NK-92 treated with Interleukin-12 subunit alpha and Interleukin-12 subunit beta, amount 100 ng/mL, for 24 hours (cell line): Measurements from ENCODE around the gene DNAL4.

ENCODE experiments used
- DNase-seq: peaks from one replicate; lab custom pipeline; 2025; lab: John Stamatoyannopoulos, UW

DNAL4 gene

GRCh38 chr22:38793721-38794466 lies at the start of gene DNAL4:
Gene DNAL4 (minus strand): TSS chr22:38794143. CDS start chr22:38782731, 11,412 bp downstream.
- peak; percentile 78 for DNase-seq

GRCh38 chr22:38843201-38843656 lies 49.3 kb upstream of the DNAL4 start:
- no peak for DNase-seq

- no peak for DNase-seq
These were observed 48.7 kb upstream of the DNAL4 start for GRCh38 chr22:38842512-38843200.

GRCh38 chr22:38841635-38842034 lies 47.7 kb upstream of the DNAL4 start:
- DNase-seq = no peak

GRCh38 chr22:38841211-38841610 lies 47.3 kb upstream of the DNAL4 start:
- no peak for DNase-seq

DNA sequence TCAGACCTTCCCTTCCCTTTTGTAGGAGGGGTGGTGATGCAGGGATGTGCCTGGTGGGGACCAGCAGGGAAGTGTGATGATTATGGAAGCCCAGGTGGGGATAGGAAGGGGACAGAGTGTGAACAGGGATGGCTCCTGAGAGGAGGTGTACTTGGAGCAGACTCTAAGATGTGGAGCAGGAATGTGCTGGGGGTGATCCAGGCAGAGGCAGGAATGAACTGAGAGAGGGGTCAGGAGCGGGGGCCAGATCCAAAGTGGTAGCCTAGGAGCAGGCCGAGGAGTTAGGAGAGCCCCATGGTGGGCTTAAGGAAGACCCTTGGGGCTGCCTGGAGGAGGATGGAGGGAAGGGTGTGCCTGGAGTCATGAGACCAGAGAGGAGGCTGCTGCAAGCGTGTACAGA lies 46.2 kb upstream of the DNAL4 start:
- DNase-seq = no peak

- no peak for DNase-seq
These were observed 45.7 kb upstream of the DNAL4 start for GRCh38 chr22:38839686-38840085.

DNA sequence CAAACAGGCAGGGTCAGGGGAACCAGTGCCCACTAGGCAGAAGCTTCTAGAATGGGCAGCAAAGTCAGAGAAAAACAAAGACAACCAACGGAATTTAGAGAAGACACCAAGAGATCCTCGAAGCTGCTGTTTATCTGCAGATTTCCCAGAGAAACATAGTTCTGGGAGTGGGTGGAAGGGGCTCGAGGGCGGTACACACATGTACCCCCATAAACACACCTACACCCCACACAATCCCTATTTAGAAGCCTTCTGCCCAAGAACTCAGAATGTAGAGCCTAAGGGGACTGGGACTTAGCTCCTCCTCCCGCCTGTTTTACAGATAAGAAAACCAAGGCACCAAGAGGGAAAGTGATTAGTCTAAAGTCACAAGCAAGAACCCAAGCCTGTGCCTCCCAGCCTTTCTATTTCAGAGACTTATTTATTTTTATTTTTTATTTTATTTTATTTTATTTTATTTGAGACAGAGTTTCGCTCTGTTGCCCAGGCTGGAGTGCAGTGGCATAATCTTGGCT lies 43.5 kb upstream of the DNAL4 start:
- DNase-seq = no peak

GRCh38 chr22:38835888-38836301 lies 42.0 kb upstream of the DNAL4 start:
- no peak for DNase-seq

DNA sequence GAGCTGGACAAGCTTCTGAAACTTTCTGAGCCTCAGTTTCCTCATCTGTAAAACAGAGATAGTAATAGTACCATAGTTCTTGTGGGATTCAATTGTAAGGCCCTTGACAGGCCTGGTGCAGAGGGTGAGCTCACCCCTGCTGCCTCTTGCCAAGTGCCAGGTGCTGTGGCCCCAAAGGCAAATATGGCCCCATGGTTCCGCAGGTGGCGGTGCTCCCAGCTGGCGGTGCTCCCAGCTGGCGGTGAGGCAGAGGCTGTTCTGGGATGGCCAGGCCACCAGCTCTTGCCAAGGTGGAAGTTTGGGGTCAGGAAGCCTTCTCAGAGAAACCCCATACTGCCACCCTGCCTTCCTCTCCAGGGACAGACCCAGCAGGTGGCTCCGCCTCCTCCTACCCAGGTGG lies 41.0 kb upstream of the DNAL4 start:
- no peak for DNase-seq

- no peak for DNase-seq
These were observed 40.4 kb upstream of the DNAL4 start for GRCh38 chr22:38834215-38834953.

- DNase-seq = no peak
These were observed 39.1 kb upstream of the DNAL4 start for GRCh38 chr22:38833061-38833460.

GRCh38 chr22:38832005-38832978 lies 38.3 kb upstream of the DNAL4 start:
- no peak for DNase-seq

DNA sequence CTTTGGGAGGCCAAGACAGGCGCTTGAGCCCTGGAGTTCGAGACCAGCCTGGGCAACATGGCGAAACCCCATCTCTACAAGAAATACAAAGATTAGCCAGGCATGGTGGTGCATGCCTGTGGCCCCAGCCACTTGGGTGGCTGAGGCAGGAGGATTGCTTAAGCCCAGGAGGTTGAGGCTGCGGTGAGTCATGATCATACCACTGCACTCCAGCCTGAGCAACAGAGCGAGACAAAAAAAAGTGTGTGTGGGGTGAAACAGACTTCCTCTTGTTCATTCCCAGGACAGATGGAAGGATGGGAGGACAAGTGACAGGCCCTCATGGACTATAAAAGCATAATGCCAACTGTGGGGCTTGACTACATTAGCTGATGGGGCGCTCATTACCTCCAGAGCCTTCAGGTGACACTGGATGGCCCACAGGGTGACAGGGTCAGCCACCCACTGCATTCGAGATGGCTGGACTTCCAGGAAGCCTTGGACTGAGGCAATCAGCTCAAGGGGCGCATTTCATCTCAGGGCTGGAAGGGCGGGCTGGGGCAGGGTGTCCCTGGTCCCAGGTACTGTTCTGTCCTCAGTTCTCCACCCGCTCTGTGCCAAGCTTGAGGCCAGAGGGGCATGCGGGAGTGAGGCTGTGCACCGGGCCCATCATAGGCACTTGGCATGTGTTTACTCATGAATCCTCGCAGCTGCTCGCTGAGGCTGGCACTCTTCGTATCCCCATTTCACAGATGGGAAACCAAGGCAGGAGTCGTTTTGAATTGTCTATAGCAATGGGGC lies 37.4 kb upstream of the DNAL4 start:
- peak; percentile 33 for DNase-seq

- DNase-seq = no peak
These were observed 36.8 kb upstream of the DNAL4 start for GRCh38 chr22:38830845-38831108.

- no peak for DNase-seq
These were observed 36.3 kb upstream of the DNAL4 start for GRCh38 chr22:38830026-38830844.

DNA sequence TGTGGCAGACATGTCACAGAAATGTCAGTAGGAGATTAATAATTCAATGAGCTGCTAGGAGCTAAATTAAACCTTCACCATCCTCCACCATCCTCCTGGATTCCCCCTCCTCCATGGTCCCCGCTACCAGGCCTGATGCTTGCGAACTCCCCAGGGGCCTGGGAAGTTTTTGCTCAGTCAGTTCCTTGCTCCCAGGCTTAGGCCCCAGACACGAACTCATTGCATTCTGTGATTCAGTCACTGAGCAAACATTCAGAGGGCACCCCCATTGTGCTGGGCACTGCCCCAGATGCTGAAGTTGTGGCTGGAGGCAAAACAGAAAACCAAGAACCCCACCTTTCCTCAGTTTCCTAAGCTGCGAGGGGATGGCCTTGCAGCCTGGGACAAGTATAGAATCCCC lies 35.5 kb upstream of the DNAL4 start:
- no peak for DNase-seq

DNA sequence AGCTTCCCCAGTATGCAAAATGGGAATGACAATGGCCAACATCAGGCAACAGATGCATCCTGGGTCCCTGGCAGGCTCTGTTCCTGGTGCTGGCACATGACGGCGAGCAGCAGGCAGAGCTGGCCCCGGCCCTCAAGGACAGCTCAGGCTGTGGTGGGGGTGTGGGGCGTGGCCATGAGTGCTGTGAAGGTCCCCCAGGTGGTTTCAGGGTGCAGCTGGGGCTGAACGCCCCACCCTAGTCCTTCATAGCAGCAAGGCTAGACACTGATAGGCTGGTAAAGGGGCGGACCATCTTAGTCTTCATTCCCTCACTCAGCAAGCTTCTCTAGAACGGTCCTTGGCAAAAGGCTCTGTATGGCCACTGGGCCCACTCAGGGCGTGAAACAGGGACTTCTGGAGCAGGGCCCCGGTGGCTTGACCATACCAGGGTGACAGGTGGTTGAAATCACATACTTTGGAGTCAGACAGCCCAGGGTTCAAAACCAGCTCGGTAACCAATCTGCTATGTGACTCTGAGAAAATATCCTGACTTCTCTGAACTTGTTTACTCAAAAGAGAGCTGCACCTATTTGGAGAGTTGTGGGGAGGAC lies 34.8 kb upstream of the DNAL4 start:
- DNase-seq = no peak

DNA sequence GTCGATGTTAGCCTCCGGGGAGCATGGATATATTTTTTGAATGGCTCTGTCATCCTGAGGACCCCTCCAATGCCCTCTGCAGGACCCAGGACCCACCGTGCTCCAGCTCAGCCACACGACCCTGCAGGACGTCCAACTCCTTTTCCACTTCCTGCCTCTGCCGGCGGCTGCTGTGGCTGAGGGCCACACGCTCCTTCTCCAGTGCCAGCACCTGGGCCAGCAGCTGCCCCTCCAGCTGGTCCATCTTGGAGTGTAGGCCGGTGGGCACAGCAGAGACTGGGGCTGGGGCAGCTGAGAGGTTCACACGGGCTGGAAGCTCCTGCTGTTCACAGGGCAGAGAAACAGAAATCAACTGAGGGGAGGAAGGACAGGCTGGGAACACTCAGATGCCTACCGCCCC lies 34.2 kb upstream of the DNAL4 start:
- no peak for DNase-seq

DNA sequence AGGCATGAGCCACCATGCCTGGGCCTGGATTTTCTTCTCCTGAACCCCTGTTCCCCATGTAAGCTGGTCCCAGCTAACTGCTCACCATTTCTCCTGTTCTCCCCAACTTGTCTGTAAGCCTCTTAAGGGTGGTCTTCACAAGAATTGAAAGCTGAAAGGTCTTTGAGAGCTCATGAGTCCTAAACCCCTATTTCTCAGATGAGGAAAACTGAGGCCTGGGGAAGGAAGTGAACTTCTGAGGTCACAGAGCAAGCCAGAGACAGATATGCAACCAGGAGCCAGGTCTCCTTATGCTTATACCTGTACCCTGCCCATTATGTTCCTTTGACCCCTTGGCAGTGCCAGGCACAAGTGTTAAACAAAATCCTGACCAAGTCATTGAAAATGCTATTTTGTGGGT lies 33.6 kb upstream of the DNAL4 start:
- DNase-seq = no peak
